HUES6 (cell line): ENCODE results near the gene SPHK2.
"Not testable (repeated sequence)": the region's sequence is repeated elsewhere in the genome, so short reads cannot be mapped to it uniquely, and the experiment has no call there.

Experiments
- H3K27ac ChIP-seq: 2 replicates; pipeline ENCODE4 v1.7.0; 2013; ENCODE audit warnings: low read depth, mild to moderate bottlenecking, low read length, inconsistent platforms
- H3K27me3 ChIP-seq: 2 replicates; pipeline ENCODE4 v1.6.1; 2013; ENCODE audit warnings: low read length; ENCODE audit not compliant: control insufficient read depth, insufficient read depth
- H3K36me3 ChIP-seq: 2 replicates; pipeline ENCODE4 v1.6.1; 2013; ENCODE audit warnings: low read length; ENCODE audit not compliant: control insufficient read depth, insufficient read depth
- H3K4me1 ChIP-seq: 2 replicates; pipeline ENCODE4 v1.6.1; 2013; ENCODE audit warnings: low read length; ENCODE audit not compliant: control insufficient read depth, insufficient read depth
- H3K4me3 ChIP-seq: 2 replicates; pipeline ENCODE4 v1.5.1; 2013; ENCODE audit warnings: low read depth, low read length
- H3K9ac ChIP-seq: one replicate; pipeline ENCODE4 v1.6.1; 2013; ENCODE audit warnings: mild to moderate bottlenecking, low read length
- H3K9me3 ChIP-seq: 2 replicates; pipeline ENCODE4 v1.6.1; 2013; ENCODE audit warnings: low read depth, low read length; ENCODE audit not compliant: control insufficient read depth, insufficient read depth

The SPHK2 gene

GRCh38 chr19:48650974-48651682 lies 31.8 kb downstream of the SPHK2 start:
- H3K9ac ChIP-seq, result no peak overlapping the region
- H3K4me3 ChIP-seq, result no peak overlapping the region
- H3K36me3 ChIP-seq, result no peaks in the 10 kb centered on the region
- H3K4me1 ChIP-seq, result peaks cover 8% of the 10 kb centered on the region; the same call in 1 of the 2 replicates
- no peaks in the 10 kb centered on the region for H3K27me3 ChIP-seq
- H3K27ac ChIP-seq, result no peak overlapping the region
- peaks cover 5% of the 10 kb centered on the region; the same call in 1 of the 2 replicates for H3K9me3 ChIP-seq

- Histone ChIP-seq H3K9ac (no peak overlapping the region), H3K4me1 (peaks cover 9% of the 10 kb centered on the region), H3K9me3 (peaks cover 5% of the 10 kb centered on the region; the same call in 1 of the 2 replicates), H3K4me3 (no peak overlapping the region), H3K36me3 (no peaks in the 10 kb centered on the region), H3K27ac (no peak overlapping the region), H3K27me3 (no peaks in the 10 kb centered on the region)
Observed at GRCh38 chr19:48651683-48652048, 32.4 kb downstream of the SPHK2 start.

GRCh38 chr19:48654299-48655059 lies 35.2 kb downstream of the SPHK2 start:
- H3K9ac ChIP-seq, result no peak overlapping the region

GRCh38 chr19:48656840-48657474 lies 37.7 kb downstream of the SPHK2 start:
- Histone ChIP-seq H3K27me3 (no peaks in the 10 kb centered on the region), H3K4me1 (peaks cover 13% of the 10 kb centered on the region), H3K27ac (no peak overlapping the region; the same call in 1 of the 2 replicates), H3K36me3 (no peaks in the 10 kb centered on the region), H3K9me3 (no peaks in the 10 kb centered on the region), H3K9ac (peak overlapping the region; percentile 3), H3K4me3 (no peak overlapping the region)

More at GRCh38 chr19:48654299-48655059, 35.2 kb downstream of the SPHK2 start:
- Histone ChIP-seq H3K9me3 (peaks cover 5% of the 10 kb centered on the region; the same call in 1 of the 2 replicates), H3K36me3 (no peaks in the 10 kb centered on the region), H3K27ac (no peak overlapping the region), H3K27me3 (no peaks in the 10 kb centered on the region), H3K4me3 (no peak overlapping the region), H3K4me1 (peaks cover 13% of the 10 kb centered on the region)

GRCh38 chr19:48657828-48658227 lies 38.5 kb downstream of the SPHK2 start:
- H3K4me3 ChIP-seq, H3K9me3 ChIP-seq, H3K27ac ChIP-seq, H3K27me3 ChIP-seq, H3K9ac ChIP-seq, H3K36me3 ChIP-seq: not testable (repeated sequence)
- H3K4me1 ChIP-seq, result peaks cover 13% of the 10 kb centered on the region

GRCh38 chr19:48658483-48658882 lies 39.2 kb downstream of the SPHK2 start:
- no peak overlapping the region for H3K4me3 ChIP-seq
- H3K4me1 ChIP-seq, result peaks cover 13% of the 10 kb centered on the region
- no peaks in the 10 kb centered on the region for H3K9me3 ChIP-seq
- H3K27me3 ChIP-seq, result no peaks in the 10 kb centered on the region
- no peaks in the 10 kb centered on the region for H3K36me3 ChIP-seq
- H3K27ac ChIP-seq, result no peak overlapping the region
- H3K9ac ChIP-seq, result no peak overlapping the region

- peaks cover 8% of the 10 kb centered on the region for H3K4me1 ChIP-seq
- no peaks in the 10 kb centered on the region for H3K36me3 ChIP-seq
- H3K9ac ChIP-seq, result no peak overlapping the region
- no peaks in the 10 kb centered on the region for H3K9me3 ChIP-seq
- no peaks in the 10 kb centered on the region for H3K27me3 ChIP-seq
- no peak overlapping the region for H3K4me3 ChIP-seq
- H3K27ac ChIP-seq, result no peak overlapping the region
Observed at GRCh38 chr19:48659768-48660167, 40.5 kb downstream of the SPHK2 start.

GRCh38 chr19:48660852-48661710 lies 41.8 kb downstream of the SPHK2 start:
- Histone ChIP-seq H3K9me3 (no peaks in the 10 kb centered on the region), H3K9ac (no peak overlapping the region), H3K4me3 (no peak overlapping the region), H3K27me3 (no peaks in the 10 kb centered on the region), H3K36me3 (no peaks in the 10 kb centered on the region), H3K27ac (no peak overlapping the region), H3K4me1 (peaks cover 8% of the 10 kb centered on the region)

GRCh38 chr19:48661711-48662090 lies 42.4 kb downstream of the SPHK2 start:
- no peak overlapping the region for H3K4me3 ChIP-seq
- H3K27ac ChIP-seq, result no peak overlapping the region
- H3K9ac ChIP-seq, result no peak overlapping the region
- peaks cover 7% of the 10 kb centered on the region for H3K4me1 ChIP-seq
- H3K36me3 ChIP-seq, result no peaks in the 10 kb centered on the region
- no peaks in the 10 kb centered on the region for H3K9me3 ChIP-seq
- H3K27me3 ChIP-seq, result no peaks in the 10 kb centered on the region

- Histone ChIP-seq H3K27me3 (no peaks in the 10 kb centered on the region), H3K4me3 (no peak overlapping the region), H3K36me3 (no peaks in the 10 kb centered on the region), H3K4me1 (no peaks in the 10 kb centered on the region), H3K9me3 (no peaks in the 10 kb centered on the region), H3K9ac (no peak overlapping the region), H3K27ac (no peak overlapping the region)
Observed at GRCh38 chr19:48663667-48664066, 44.4 kb downstream of the SPHK2 start.
